Stomach (tissue), 9 donors: ENCODE data around the gene PPP4R3A. TPM values are rescaled to one million over a fixed set of nuclear protein-coding genes. Genes with fewer than 3 reads are reported as not detected.
"Not testable (repeated sequence)": the region's sequence is repeated elsewhere in the genome, so short reads cannot be mapped to it uniquely, and the experiment has no call there.

Experiments
- DNase-seq, 2 donors: peaks; one replicate each; pipeline versions ENCODE4 v3.0.0 to v3.0.0-alpha.2; 2013 to 2019
- H3K27ac ChIP-seq, 5 donors: fragments of 200-600 bp in 4 of 5; sonication (generic) in 4 of 5; one replicate each; pipeline ENCODE4 v1.5.1; 2013 to 2019; ENCODE audit warnings: mild to moderate bottlenecking in 1 of 5, moderate library complexity in 1 of 5
- H3K27me3 ChIP-seq, 3 donors: fragments of 200-600 bp; sonication (generic); one replicate each; pipeline ENCODE4 v1.5.1; 2017 to 2019; ENCODE audit warnings: mixed run types in 1 of 3
- H3K36me3 ChIP-seq, 4 donors: fragments of 200-600 bp; sonication (generic); 1 replicate in 3 of 4; 2 replicates in 1 of 4; pipeline ENCODE4 v1.5.1; 2016 to 2019
- H3K4me1 ChIP-seq, 4 donors: fragments of 200-600 bp; sonication (generic); one replicate each; pipeline ENCODE4 v1.5.1; 2016 to 2019
- H3K4me3 ChIP-seq, 4 donors: fragments of 200-600 bp; sonication (generic) in 3 of 4; one replicate each; pipeline ENCODE4 v1.5.1; 2016 to 2019; ENCODE audit warnings: mild to moderate bottlenecking in 1 of 4
- H3K9me3 ChIP-seq, 4 donors: fragments of 200-600 bp; sonication (generic); one replicate each; pipeline ENCODE4 v1.5.1; 2016 to 2019
- CTCF ChIP-seq, 7 experiments: fragments of 450-650 bp in 4 of 7; fragments of 200-600 bp in 3 of 7; sonication (generic) in 3 of 7; IDR thresholded peaks; one replicate each; pipeline ENCODE4 v1.5.1; 2016 to 2019; ENCODE audit warnings: antibody characterized with exemption in 7 of 7, control low read depth in 2 of 7, mild to moderate bottlenecking in 1 of 7
- EP300 ChIP-seq: sonication (generic); formaldehyde crosslinking; IDR thresholded peaks from one replicate; pipeline ENCODE4 v1.6.1; 2017; ENCODE audit warnings: antibody characterized with exemption
- POLR2A ChIP-seq, 4 donors: fragments of 450-650 bp; IDR thresholded peaks; one replicate each; pipeline ENCODE4 v1.6.1; 2016; ENCODE audit warnings: antibody characterized with exemption in 4 of 4, control low read depth in 2 of 4, mild to moderate bottlenecking in 1 of 4, moderate library complexity in 1 of 4
- POLR2AphosphoS5 ChIP-seq, 3 donors: sonication (generic); formaldehyde crosslinking; IDR thresholded peaks; one replicate each; pipeline ENCODE4 v1.6.1; 2016; ENCODE audit warnings: antibody characterized with exemption in 3 of 3
- WGBS, 5 donors: extraction: QIAGEN DNeasy Blood & Tissue Kit in 3 of 5; methylation state at CpG; one replicate each; pipeline versions ENCODE4 v1.1.5 to v1.1.7; 2013 to 2018; 5-methylcytosine and 5-hydroxymethylcytosine counted together
- intact Hi-C: fragments of 100-400 bp; cut with DNase I; formaldehyde crosslinking; loops from one replicate; pipeline ENCODE4 v1.15.1; 2023; ENCODE audit warnings: low total_unique reads
- polyA plus RNA-seq, 3 donors: library from polyadenylated mRNA; stranded (reverse); fragments of 200-250 nt; gene quantifications; one replicate each; pipeline ENCODE4 v1.2.3, GENCODE V29; 2013
- small RNA-seq, 4 donors: library from RNA; depleted of rRNA; stranded (forward); fragments of <200 nt; gene quantifications; one replicate each; pipeline ENCODE3, GENCODE V24; 2016
- total RNA-seq, 5 donors: library from RNA; depleted of rRNA; stranded (reverse); fragments of >200 nt; gene quantifications; one replicate each; pipeline versions ENCODE4 v1.1.0 to v1.2.3, GENCODE V29; 2014 to 2016
- donor health status: healthy with polysubstance abuse.
- donor health status: Bipolar disorder and iron deficiency.
- donor health status: healthy.

PPP4R3A gene
- total and polyA plus RNA-seq, 8 donors, result 35.7 to 145 (median 68.2) TPM

- no peak for TF ChIP-seq EP300
- no peak for TF ChIP-seq CTCF (IDR thresholded peaks at IDR 0.05)
- TF ChIP-seq POLR2AphosphoS5 (IDR thresholded peaks at IDR 0.05), result no peak
- TF ChIP-seq POLR2A (IDR thresholded peaks at IDR 0.05), result no peak
- DNase-seq, result no peak
- 64 to 67% (median 66%) methylated on average over 8 of the region's 8 CpGs for WGBS, 5 donors
Measured at GRCh38 chr14:91409928-91410718, 100.0 kb downstream of the PPP4R3A start.

GRCh38 chr14:91409240-91409639 is 100.9 kb downstream of the PPP4R3A start:
- WGBS, 5 donors, result 90 to 97% (median 95%) methylated on average over 6 of the region's 6 CpGs
- DNase-seq, result not testable (repeated sequence)

More at GRCh38 chr14:91409928-91410718, 100.0 kb downstream of the PPP4R3A start:
- peak overlapping the region in 4 of 5 donors; percentile 15 to 49 (median 34) for H3K27ac ChIP-seq
- peaks cover 9 to 54% (median 52%) of the 10 kb centered on the region in 4 donors for H3K4me1 ChIP-seq
- H3K36me3 ChIP-seq, result peaks cover 2 to 17% (median 14%) of the 10 kb centered on the region in 4 donors
- intact Hi-C loops, result loop anchor here (10.0 kb wide), 1 partner anchor 55 kb away; no protein-coding TSS in a partner anchor
- no peaks in the 10 kb centered on the region for H3K27me3 ChIP-seq
- no peak overlapping the region for H3K4me3 ChIP-seq
- no peaks in the 10 kb centered on the region for H3K9me3 ChIP-seq

More at GRCh38 chr14:91409240-91409639, 100.9 kb downstream of the PPP4R3A start:
- Histone ChIP-seq H3K4me1 (peaks cover 9 to 54% (median 51%) of the 10 kb centered on the region in 4 donors), H3K27ac (peak overlapping the region in 1 of 5 donors; percentile 48), H3K36me3 (peaks cover 2 to 17% (median 14%) of the 10 kb centered on the region in 4 donors)
- intact Hi-C loops, H3K4me3 ChIP-seq, H3K9me3 ChIP-seq, H3K27me3 ChIP-seq: not testable (repeated sequence)

Small RNA genes lying within 50 kb of the gene (small RNA-seq; reads per million reads assigned to genes)
- gene AL133373.1, result 0 reads per million in 4 donors

Other genes starting within 250 kb of the PPP4R3A start
- 10 to 100 TPM; 19.3 to 66.9 (median 41.5) TPM for gene CCDC88C, start 92.5 kb downstream of the PPP4R3A start, total RNA-seq
- gene CCDC88C, start 92.5 kb downstream of the PPP4R3A start, polyA plus RNA-seq, result 10 to 100 TPM; 10.5 to 13.0 (median 12.4) TPM
- gene CATSPERB, start 221.8 kb upstream of the PPP4R3A start, total RNA-seq, result 10 to 100 TPM in 3 of 5 donors, 1 to 10 TPM in 2; 1.8 to 56.5 (median 17.3) TPM
- 1 to 10 TPM in 1 of 3 donors, under 1 TPM in 2; 0.31 to 1.6 (median 0.68) TPM for gene CATSPERB, start 221.8 kb upstream of the PPP4R3A start, polyA plus RNA-seq